Stimulated activated CD8-positive, alpha-beta memory T cell treated with anti-CD3 and anti-CD28 coated beads, Interleukin-12 subunit alpha, Interleukin-12 subunit beta, amount 100 ng/mL, for 4 hours (primary cell): Measurements from ENCODE around the gene USPL1.
"Not testable (repeated sequence)": the region's sequence is repeated elsewhere in the genome, so short reads cannot be mapped to it uniquely, and the experiment has no call there.

Experiments
- DNase-seq: peaks from one replicate; pipeline ENCODE4 v3.0.0-alpha.2; 2020; ENCODE audit warnings: low read depth

USPL1 gene

DNA sequence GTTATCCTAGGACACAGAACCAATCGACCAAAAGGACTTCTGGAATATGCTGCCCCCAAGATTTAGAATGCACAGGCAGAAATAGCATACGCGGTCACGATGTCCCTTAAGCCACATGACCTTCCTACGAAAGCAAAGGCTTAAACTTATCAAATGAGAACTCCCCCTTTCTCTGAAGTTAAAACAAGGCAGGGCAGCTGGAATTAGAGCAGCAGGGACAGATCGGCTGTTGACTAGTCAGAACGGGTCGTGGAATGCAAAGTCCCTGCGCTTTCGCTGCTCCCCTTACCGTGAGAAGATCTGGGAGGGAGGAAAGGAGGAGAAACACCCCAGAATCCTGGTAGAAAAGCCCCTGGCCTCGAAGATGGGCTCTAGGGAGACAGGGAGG is 799 bp upstream of the USPL1 start:
- no peak for DNase-seq

DNA sequence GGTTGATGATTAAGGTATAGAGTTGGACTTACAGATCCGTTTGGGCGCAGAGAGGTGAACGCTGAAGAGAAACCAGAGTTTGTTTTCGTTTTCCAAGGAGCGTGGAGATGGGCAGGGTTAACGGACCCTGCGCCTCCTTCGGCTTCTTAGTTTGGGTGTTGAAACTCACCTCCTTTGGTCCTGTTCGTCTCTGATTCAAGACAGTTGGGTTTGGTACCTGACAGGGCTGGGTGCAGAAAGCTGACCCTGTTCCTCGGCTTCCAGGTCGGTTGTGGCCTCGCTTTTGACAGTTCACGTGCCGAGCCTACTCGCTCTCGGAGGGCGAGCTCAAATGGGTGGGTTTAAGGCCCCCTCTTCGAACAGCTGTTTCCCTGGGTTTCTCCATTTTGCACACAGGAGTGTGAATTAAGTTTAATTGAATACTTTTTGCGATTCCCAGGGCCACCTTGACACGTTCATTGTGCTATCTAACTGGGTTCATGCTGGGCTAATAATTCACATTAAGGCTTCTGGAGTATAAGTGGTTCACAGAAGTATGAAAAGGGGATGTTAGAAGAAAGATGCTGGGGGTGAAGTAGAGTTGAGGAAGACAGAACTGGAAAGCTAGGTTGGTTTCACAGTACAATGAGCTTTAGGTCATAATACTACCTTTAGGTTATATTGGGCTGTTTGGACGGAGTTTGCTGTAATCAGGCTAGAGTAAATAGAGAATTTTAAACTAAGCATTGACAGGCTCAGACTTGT is 638 bp downstream of the USPL1 start:
- peak; percentile 2 for DNase-seq

DNA sequence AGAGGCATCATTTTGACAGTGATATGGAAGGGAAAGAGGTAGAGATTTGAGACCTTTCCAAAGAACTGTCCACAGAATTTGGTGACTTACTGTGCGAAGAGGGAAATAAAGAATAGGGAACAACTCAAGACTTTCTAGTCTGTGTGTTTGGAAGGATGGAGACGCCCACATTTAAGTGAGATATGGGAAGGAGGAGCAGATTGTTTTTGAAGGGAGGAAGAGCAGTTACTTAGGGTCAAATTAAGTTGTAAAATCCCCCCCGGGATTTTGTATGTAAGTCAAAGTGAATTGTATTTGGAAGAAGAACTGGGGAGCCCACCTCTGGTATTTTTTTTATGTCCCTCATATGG is 1.2 kb downstream of the USPL1 start:
- DNase-seq = no peak

DNA sequence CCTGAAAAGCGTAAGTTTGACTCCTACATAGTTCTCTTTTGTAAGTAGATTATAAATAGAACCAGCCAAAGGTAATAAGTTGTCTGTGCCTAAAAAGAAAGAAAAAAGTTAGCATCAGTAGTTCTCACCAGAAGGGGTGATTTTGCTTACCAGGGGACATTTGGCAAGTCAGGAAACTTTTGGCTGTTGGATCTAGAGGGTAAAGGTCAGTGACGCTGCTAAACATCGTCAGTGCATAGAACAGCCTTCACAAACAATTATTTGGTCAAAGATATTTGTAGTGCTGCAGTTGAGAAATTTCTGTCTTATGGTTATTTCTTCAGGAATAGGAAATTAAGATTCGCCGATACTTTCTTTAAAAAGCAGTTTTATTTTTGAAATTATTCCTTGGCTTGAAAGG is 2.0 kb downstream of the USPL1 start:
- no peak for DNase-seq

DNA sequence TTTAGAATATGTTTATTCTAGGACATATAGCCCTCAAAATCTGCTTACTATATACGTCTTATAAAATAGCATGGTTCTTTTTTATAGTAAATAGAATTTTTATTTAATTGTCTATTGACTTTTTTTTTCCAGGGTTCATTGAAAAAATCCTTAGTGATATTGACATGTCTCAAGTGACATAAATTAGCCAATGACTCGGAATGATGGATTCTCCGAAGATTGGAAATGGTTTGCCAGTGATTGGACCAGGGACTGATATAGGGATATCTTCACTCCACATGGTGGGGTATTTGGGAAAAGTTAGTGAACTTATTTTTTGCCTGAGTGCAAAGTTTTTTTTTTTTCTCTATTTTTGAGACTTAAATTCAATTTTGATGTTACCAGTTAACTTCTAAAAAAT is 3.2 kb downstream of the USPL1 start:
- DNase-seq = no peak

DNA sequence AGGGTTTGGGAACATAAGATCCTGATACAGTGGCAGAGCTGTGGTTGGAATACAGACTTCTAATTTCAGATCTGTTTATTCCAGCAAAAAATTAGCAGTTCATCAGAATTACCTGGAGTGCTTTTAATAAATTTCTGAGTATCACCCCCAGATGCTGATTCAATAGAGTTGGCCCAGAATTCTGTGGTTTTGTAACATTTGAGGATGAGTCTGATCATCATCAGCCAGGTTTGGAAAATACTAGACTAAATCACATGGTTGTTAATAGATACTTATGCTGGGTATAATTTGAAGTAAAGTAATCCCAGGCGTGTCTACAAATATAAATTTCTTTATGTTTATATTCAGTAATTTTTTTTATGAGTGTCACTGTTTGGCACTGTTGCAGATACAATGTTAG is 4.8 kb downstream of the USPL1 start:
- DNase-seq = no peak

DNA sequence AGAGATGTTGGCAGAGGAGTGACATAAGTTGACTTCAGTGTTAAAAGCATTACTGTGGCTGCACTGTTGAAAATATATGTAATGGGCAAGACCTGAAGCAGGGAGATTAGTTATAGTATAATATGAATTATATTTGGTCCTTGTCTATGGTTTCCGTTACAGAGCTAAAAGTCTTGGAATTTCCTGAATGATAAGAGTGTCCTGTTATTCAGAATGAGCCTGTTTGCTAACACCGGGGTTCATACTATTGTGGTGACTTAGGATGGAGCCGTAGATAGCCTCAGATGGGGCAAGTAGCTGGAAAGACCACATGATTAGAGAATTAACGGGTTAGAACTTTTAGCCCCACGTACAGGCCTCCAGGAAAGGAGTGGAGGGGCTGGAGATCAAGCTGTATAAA is 5.7 kb downstream of the USPL1 start:
- DNase-seq = no peak

DNA sequence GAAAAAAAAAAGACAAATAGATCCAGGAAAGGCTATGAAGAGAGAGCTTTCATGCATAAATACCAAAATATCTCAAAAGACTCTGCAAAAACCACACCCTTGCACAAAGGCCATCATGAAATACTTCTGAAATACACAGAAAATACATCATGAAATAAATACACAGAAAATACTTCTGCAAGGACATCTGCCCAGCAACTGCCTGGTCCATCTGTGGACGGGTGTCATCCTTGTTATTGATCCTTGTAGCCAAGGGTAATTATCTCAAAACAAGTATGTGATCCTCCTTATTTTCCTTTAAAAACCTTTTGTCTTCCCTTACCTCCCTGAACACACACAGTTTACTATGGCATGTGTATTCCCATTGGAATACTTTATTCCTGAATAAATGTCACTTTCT is 6.9 kb downstream of the USPL1 start:
- DNase-seq = no peak

DNA sequence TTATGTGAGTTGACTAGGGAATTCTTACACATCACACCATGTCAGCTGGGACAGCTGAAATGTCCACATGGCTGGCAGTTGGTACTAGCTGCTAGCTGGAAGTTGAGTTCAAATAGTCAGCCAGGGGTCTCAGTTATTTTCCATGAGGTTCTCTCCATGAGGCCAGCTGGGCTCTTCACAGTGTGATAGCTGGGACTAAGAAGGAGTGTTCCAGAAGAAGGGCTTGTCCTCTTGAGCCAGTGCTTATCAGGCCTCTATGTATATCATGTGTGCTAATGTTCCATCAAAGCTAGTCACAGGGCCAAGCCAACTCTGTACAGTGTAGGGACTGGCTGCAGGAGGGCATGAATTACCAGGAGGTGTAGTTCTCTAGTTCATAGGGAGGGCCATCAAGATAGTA is 11.8 kb downstream of the USPL1 start:
- no peak for DNase-seq

DNA sequence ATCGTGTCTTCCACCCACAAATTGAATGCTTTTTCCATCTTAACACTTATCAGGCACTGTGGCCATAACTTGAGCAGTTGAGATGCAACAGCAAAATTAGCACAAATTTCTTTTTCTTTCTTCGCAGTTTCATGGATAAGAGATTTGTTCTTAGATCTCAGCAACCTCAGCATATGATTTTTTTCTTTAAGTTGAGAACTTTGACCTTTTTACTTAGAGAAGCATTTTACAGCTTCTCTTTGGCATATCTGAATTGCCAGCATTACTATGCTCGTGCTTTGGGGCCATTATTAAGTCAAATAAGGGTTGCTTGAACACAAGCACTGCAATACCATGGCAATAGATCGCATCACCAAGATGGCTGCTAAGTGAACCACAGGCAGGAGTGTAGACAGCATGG is 16.1 kb downstream of the USPL1 start:
- no peak for DNase-seq

DNA sequence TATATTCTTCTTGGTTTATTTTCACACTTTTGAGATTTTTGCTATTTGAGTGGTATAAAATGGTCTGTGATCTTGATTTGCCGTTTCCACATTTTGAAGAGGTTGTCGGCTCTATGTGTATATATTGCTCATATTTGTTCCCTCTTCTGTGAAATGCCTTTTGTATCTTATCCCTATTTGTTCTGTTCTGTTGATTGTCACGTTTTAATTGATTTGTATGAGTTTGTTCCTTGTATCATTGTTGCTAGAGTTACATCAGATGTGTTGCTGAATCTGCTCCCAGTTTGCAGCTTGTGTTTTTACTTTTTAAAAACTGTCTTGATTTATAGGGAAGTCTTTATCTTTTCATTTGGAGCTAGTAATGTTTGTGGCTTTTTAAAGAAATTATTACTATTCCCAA is 17.1 kb downstream of the USPL1 start:
- DNase-seq = no peak

DNA sequence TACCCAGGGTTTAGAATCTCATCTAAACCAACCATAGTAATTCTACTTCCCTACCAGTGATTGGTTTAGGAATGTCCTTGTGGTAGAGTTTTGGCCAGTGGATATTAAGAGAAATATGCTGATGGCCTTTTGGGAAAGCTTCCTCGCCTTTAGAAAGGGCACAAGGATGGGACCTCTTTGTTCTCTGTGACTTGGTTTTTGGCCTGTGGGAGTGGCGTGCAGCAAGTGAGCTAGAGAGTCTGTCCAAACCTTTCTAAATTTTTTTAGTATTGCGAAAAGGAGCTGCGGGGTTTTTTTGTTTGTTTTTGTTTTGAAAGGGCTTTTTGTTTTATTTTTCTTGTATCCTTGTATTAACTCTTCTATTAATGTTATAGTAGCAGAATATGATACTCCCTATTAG is 20.6 kb downstream of the USPL1 start:
- no peak for DNase-seq

DNA sequence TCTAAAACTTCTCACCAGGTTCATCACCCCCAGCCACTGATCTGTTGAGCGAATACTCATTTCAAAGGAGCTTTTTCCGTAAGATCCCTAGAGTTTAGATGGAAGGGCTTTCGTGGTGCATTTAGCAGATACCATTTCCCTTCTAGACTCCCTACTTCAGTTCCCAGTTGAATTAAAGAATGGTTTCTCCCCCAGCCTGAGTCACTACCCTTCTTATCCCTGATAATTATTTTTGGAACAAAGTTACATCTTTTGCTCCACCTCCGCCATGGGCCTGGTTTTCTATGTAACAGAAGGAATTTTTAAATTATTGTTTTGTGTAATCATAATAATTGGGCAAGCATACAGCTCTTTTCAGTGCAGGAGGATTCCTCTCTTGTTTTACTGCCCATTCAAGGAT is 22.0 kb downstream of the USPL1 start:
- no peak for DNase-seq

DNA sequence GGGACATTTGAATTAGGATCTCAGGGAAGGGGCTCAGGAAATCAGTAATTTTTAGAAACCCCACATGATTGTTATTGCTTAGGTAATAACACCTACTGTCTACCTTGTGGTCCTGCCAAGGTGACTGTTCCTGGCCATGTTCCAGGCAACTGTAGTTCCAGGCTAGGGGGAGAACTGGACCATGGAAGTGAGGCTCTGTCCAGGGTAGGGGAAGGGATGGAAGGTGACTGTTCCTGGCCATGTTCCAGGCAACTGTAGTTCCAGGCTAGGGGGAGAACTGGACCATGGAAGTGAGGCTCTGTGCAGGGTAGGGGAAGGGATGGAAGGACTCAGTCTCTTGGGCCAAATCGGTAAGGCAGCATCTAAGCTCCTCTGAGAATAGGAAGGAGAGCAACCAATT is 23.5 kb downstream of the USPL1 start:
- DNase-seq = not testable (repeated sequence)

DNA sequence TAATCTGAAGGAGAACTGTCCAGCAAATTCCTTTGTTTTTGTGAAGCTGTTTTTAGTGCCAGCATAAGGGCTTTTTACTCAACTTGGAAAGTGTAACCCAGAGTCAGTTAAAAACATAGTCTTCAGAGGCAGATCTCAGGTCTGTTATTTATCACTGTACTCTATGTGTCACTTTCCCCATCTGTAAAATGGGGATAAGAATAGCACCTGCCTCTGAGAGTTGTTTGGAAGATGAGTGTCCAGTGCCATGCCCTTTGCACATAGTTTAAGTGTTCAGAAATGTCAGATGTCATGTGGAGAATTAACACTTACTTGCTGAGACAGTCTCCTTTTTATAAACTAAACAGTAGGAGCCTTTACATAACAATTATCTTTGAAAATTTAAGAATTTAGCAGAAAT is 27.9 kb downstream of the USPL1 start:
- DNase-seq = no peak

DNA sequence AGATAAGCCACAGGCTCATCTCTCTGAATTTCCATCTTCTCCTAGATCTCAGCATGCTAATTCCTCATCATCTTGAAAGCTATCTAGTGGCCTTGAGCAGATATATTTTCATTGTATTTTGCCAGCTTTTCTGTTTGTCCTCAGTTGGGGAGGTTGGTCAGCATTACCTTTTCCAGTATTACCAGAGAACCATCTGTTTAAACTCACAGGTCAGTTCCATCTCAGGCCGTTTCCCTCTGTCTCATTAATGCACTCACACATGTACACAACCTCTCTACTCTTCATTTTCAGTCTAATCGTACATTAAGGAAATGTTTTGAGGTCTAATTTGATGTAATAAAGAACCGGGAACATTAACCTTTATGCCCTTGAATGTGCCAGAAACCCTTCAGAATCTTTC is 29.7 kb downstream of the USPL1 start:
- DNase-seq = no peak

DNA sequence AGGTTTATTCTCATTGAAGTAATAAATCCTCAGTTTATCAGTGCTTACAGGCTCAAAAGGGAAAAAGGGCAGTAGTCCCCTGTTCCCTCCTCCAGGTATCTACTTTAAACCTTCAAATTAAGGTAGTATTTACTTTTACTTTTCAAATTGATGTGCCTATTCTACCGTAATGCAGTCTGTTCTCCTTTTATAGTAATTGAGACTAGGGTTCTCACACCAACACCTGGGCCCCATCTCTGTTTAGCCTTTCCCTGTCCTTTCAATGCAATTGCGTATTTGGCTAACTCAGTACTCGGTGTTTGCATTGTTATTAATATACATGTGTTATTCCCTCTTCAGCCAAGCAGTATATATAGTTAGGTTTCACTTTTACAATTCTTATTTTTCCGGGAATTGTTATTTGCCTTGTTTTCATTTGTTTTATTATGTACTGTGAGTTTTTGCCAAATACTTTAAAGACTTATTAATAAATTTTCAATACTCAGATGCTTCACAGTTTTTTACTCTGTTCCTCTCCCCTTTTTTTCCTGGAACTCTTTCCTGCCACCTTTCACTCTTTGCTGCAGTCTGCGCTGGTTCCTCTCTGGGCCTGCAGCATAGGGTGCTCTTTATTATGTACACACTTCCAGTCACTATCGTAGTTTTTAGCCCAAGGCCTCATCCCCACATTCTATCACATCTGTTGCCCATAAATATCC is 30.3 kb downstream of the USPL1 start:
- no peak for DNase-seq

DNA sequence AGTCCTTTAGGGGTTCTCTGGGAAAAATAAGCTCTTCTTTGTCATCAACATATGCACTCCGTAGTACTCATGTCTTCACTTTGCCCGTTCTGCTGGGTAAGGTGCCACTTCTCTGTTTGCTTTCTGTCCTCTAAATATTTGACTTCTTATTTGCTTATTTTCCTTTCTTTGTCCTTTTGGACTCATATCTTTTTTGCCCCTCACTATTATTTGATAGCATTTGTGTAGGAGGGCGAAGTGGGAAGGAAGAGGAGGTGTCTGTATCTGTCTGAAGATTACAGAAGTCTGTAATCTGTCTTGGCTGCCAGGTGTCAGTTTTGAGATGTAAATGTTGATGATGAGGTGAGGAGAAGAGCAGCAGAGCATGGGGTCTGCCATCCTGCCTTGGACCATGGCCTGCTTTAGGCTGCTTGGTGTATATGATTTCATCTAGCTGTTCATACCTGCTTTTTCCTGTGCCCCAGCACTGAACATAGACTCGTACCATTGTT is 30.8 kb downstream of the USPL1 start:
- DNase-seq = no peak

DNA sequence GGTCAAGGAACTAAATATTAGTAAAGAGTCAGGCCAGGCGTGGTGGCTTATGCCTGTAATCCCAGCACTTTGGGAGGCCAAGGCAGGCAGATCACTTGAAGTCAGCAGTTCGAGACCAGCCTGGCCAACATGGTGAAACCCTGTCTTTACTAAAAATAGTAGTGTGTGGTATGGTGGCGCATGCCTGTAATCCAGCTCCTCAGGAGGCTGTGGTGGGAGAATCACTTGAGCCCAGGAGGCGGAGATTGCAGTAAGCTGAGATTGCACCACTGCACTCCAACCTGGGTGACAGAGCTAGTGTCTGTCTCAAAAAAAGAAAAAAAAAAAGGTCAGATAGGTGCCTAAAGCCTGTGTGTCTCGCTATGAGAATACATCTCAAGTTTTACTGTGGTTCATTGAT is 33.9 kb downstream of the USPL1 start:
- not testable (repeated sequence) for DNase-seq

DNA sequence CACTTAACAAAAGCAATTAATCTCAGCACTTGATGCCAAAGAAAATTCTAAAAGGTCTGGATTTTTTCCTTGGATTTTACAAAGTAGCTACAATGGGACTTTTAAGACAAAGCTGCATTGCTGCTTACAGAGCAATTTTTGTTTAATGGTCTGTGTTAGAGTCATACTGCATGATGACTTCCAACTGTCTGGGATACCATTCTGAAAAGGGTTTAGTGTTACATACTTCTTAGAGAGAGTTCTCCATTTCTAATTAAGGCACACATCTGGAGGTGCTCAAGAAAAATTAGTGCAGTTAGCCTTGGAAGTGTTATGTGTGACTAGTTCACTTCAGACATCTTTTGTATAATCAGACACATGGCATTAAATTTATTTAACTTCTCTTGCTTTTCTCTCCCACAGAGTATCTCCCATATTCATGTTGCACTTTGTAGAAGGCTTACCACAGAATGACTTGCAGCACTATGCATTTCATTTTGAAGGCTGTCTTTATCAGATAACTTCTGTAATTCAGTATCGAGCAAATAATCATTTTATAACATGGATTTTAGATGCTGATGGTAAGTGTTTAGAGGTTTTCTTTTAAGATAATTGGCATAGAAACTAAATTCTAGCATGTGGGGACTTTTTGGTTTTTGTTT is 35.1 kb downstream of the USPL1 start:
- DNase-seq = no peak

DNA sequence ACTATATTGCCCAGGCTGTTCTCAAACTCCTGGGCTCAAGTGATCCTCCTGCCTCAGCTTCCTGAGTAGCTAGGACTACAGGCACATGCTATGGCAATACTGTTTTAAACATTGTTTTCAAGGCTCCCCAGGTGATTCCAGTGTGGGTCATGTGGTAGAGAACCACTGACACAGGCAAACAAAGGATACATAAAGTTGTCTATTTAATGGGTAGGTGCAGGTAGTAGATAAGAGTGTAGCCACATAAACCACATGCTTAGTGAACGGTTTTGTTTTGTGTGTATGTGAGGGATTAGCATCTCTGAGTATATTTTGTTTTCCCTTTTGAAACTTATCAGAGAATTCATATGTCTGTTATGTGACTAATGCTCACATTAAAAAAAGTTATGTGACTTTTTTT is 36.7 kb downstream of the USPL1 start:
- DNase-seq = no peak

DNA sequence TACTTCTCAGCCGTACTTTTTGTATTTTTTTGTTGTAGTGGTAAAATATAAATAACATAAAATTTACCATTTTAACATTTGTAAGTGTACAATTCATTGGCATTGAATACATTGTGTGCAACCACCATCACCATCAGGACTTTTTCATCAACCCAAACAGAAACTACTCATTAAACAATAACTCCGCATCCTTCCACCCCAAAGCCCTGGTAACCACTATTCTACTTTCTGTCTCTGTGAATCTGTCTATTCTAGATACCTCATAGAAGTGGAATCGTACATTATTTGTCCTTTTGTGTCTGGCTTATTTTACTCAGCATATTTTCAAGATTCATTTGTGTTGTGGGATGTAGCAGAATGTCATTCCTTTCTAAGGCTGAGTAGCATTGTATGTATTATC is 38.5 kb downstream of the USPL1 start:
- no peak for DNase-seq

DNA sequence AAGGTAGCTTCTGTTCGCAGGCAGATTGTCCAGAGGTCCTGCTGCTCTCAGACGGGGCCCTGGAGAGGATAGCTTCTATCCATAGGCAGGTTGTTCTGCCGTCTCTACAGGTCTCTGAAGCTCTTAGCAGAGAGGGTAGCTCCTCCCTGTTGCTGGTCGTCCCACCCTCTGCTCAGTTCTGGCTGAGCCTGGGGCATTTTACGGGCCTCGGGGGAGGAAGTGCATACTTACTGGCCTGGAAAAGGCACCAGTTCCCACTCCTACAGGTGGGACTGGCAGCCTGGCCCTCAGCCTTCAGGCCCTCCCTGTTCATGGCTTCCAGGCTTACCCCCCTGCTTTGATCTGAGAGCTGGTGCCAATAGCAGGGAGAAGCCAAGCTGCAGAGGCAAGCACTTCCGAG is 42.3 kb downstream of the USPL1 start:
- no peak for DNase-seq

DNA sequence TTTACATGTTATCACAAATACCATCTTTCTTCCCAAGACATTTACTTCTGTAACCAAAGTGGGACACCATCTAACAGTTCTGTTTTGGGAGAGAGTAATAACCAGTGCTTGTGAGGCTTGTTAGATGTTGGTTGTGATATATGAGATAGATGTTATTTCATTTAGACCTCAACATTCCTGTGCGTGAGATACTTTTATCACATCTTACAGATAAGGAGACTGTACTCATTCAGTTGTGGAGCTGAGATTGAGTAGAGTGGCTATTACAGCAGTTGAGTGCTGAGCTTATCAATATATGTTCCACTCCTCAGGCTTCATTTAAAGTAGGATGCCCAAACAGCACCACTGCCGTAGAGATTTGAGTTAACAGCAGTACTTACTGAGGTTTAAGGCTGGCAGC is 43.1 kb downstream of the USPL1 start:
- DNase-seq = no peak
